ENCODE results near the gene UBE2E3.

UBE2E3 gene

GRCh38 chr2:180979749-180980105 is 678 bp upstream of the UBE2E3 start:
- DNase-seq = no peak

- DNase-seq = peak; percentile 46
Measured at GRCh38 chr2:180980943-180981911, 822 bp downstream of the UBE2E3 start.

- peak; percentile 70 for DNase-seq
Measured at GRCh38 chr2:180983468-180984242, 3.2 kb downstream of the UBE2E3 start.

GRCh38 chr2:180985771-180986395 is 5.5 kb downstream of the UBE2E3 start:
- DNase-seq = no peak

- DNase-seq = no peak
Measured at GRCh38 chr2:180987146-180987545, 6.7 kb downstream of the UBE2E3 start.

GRCh38 chr2:180990337-180990736 is 9.9 kb downstream of the UBE2E3 start:
- DNase-seq = no peak

GRCh38 chr2:180990794-180991193 is 10.4 kb downstream of the UBE2E3 start:
- no peak for DNase-seq

GRCh38 chr2:180991361-180991760 is 11.0 kb downstream of the UBE2E3 start:
- no peak for DNase-seq

GRCh38 chr2:180991820-180992219 is 11.4 kb downstream of the UBE2E3 start:
- DNase-seq = no peak

GRCh38 chr2:180992994-180993393 is 12.6 kb downstream of the UBE2E3 start:
- DNase-seq = no peak

GRCh38 chr2:180999274-180999964 is 19.0 kb downstream of the UBE2E3 start:
- DNase-seq = no peak

GRCh38 chr2:181004647-181005325 is 24.4 kb downstream of the UBE2E3 start:
- peak; percentile 67 for DNase-seq

GRCh38 chr2:181005326-181005655 is 24.9 kb downstream of the UBE2E3 start:
- DNase-seq = no peak

GRCh38 chr2:181005809-181006208 is 25.4 kb downstream of the UBE2E3 start:
- DNase-seq = no peak

- no peak for DNase-seq
Measured at GRCh38 chr2:181007086-181007837, 26.9 kb downstream of the UBE2E3 start.

GRCh38 chr2:181008407-181008806 is 28.0 kb downstream of the UBE2E3 start:
- DNase-seq = no peak

GRCh38 chr2:181021199-181021789 is 40.9 kb downstream of the UBE2E3 start:
- DNase-seq = no peak

- no peak for DNase-seq
Measured at GRCh38 chr2:181022652-181023051, 42.2 kb downstream of the UBE2E3 start.

GRCh38 chr2:181025004-181025403 is 44.6 kb downstream of the UBE2E3 start:
- peak; percentile 19 for DNase-seq

- DNase-seq = no peak
Measured at GRCh38 chr2:181036445-181036844, 56.0 kb downstream of the UBE2E3 start.
